ENCODE results near the gene HSPB2. TPM values are rescaled to one million over a fixed set of nuclear protein-coding genes. Genes with fewer than 3 reads are reported as not detected.

The HSPB2 gene
- total RNA-seq, 1 experiment from 2014 or later, result 0.33 TPM

GRCh38 chr11:111912535-111912934 lies at the start of gene HSPB2 (continued):
- TF ChIP-seq ATF2 (CRISPR knock-in tag; IDR thresholded peaks at IDR 0.05; ENCODE audit: borderline replicate concordance, low read depth) (no peak), MXD4 (CRISPR knock-in tag; IDR thresholded peaks at IDR 0.05; ENCODE audit: borderline replicate concordance) (no peak)

- no peak overlapping the region for H3K4me3 Mint-ChIP-seq
- TF ChIP-seq CREM (CRISPR knock-in tag; IDR thresholded peaks at IDR 0.05), result no peak
- no peak for TF ChIP-seq TEAD4 (CRISPR knock-in tag; IDR thresholded peaks at IDR 0.05)
- TF ChIP-seq ZNF671 (CRISPR knock-in tag; IDR thresholded peaks at IDR 0.05), result no peak
- TF ChIP-seq CBFB (CRISPR knock-in tag; IDR thresholded peaks at IDR 0.05; ENCODE audit: low read depth), result no peak
- no peak for TF ChIP-seq ELF4 (CRISPR knock-in tag; IDR thresholded peaks at IDR 0.05; ENCODE audit: low read depth)
Measured at GRCh38 chr11:111870113-111870512, 42.4 kb upstream of the HSPB2 start.

DNA sequence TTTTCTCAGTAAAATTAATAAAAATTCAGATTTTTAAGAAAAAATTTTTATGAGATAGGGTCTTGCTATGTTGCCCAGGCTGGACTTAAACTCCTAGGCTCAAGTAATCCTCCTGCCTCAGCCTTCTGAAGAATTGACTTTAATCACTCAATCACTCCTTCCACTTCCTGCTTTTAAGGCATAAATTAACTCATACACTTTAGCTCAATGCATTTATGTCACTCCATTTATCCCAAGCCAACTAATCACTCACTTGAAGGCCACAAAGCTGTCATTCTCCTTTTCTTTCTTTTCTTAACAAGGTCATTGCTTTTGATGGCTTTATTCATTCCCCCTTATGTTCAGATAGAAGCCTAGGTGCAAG lies 42.0 kb upstream of the HSPB2 start:
- H3K9me3 Mint-ChIP-seq, result no peaks in the 10 kb centered on the region
- no peak for ATAC-seq
- POLR2A ChIA-PET, result interaction anchor here (1.0 to 1.9 kb wide), 5 partner anchors 48 to 112 kb away, joined by 3 to 18 read pairs (median 6); partner anchors contain the start of gene C11orf52
- TF ChIP-seq IRF1 (CRISPR knock-in tag; IDR thresholded peaks at IDR 0.05), result no peak
- no peak for TF ChIP-seq CTCF (IDR thresholded peaks at IDR 0.05)
- no peak for TF ChIP-seq KAT7 (CRISPR knock-in tag; IDR thresholded peaks at IDR 0.05; ENCODE audit: borderline replicate concordance)
- TF ChIP-seq STAT6 (CRISPR knock-in tag; conservative IDR thresholded peaks at IDR 0.05; ENCODE audit: low read depth), result no peak
- no peak for TF ChIP-seq JUN (CRISPR knock-in tag; IDR thresholded peaks at IDR 0.05)
- peak overlapping the region; percentile 89 for H3K4me3 Mint-ChIP-seq
- peak overlapping the region; percentile 39 for H3K27ac Mint-ChIP-seq
- peaks cover 2% of the 10 kb centered on the region; the same call in 1 of the 2 replicates for H3K36me3 Mint-ChIP-seq
- no peaks in the 10 kb centered on the region; the same call in 1 of the 2 replicates for H3K27me3 Mint-ChIP-seq (ENCODE audit: low read depth)
- DNase-seq (ENCODE audit: low spot score), result no peak
- peaks cover 12% of the 10 kb centered on the region for H3K4me1 Mint-ChIP-seq
- CTCF ChIA-PET, result interaction anchor here (0.5 to 3.3 kb wide), 25 partner anchors 9 to 442 kb away, joined by 3 to 51 read pairs (median 6); partner anchors contain the start of genes DIXDC1, DLAT, PPP2R1B and SIK2

More at GRCh38 chr11:111870113-111870512, 42.4 kb upstream of the HSPB2 start:
- peaks cover 12% of the 10 kb centered on the region for H3K4me1 Mint-ChIP-seq
- H3K27ac Mint-ChIP-seq, result no peak overlapping the region
- no peaks in the 10 kb centered on the region; the same call in 1 of the 2 replicates for H3K27me3 Mint-ChIP-seq (ENCODE audit: low read depth)
- DNase-seq (ENCODE audit: low spot score), result no peak
- H3K36me3 Mint-ChIP-seq, result peaks cover 2% of the 10 kb centered on the region; the same call in 1 of the 2 replicates
- POLR2A ChIA-PET, result interaction anchor here (1.0 to 1.9 kb wide), 3 partner anchors 48 to 103 kb away, joined by 6 to 18 read pairs (median 12); partner anchors contain the start of gene C11orf52
- CTCF ChIA-PET, result interaction anchor here (0.5 to 3.3 kb wide), 24 partner anchors 9 to 441 kb away, joined by 3 to 51 read pairs (median 6); partner anchors contain the start of genes DIXDC1, DLAT, PPP2R1B and SIK2
- no peak for ATAC-seq
- H3K9me3 Mint-ChIP-seq, result no peaks in the 10 kb centered on the region

All from WTC11 (cell line).